Retinal pigment epithelial cell (primary cell): ENCODE data around the gene PF4V1.

Source experiments
- DNase-seq: peaks from one replicate; pipeline ENCODE4 v3.0.0-alpha.2; 2010; ENCODE audit warnings: low read depth
- H3K4me3 ChIP-seq: 2 replicates; pipeline ENCODE4 v1.5.1; 2011; ENCODE audit warnings: mild to moderate bottlenecking, low read length, control low read depth, moderate library complexity
- TF ChIP-seq, protein P1 (sequence below): conservative IDR thresholded peaks from 2 replicates; pipeline ENCODE4 v1.5.1; 2011; ENCODE audit warnings: low read depth, low read length, control low read depth, inconsistent platforms

PF4V1 gene

DNA sequence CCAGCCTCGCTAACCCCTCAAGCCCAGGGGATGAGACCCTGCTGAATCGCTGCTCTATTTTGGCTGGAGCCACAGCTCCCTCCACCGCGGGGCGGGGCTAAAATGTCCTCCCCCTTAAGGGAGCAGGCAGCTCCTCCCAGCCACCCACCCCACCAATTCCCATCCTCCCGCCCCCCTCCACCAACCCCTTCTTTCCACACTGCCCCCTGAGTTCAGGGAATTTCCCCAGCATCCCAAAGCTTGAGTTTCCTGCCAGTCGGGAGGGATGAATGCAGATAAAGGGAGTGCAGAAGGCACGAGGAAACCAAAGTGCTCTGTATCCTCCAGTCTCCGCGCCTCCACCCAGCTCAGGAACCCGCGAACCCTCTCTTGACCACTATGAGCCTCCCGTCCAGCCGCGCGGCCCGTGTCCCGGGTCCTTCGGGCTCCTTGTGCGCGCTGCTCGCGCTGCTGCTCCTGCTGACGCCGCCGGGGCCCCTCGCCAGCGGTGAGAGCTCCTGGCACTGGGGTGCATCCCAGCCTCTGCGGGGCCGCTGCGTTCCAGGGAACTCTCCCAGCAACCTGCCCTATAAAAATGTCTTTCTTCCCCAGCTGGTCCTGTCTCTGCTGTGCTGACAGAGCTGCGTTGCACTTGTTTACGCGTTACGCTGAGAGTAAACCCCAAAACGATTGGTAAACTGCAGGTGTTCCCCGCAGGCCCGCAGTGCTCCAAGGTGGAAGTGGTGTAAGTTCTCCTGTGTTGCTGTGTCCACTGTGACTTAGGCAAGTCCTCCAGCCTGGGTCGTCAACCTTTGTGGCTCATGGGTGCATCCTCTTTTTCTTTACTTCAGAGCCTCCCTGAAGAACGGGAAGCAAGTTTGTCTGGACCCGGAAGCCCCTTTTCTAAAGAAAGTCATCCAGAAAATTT, 16.5 kb upstream of the PF4V1 start, which contains the start of gene CXCL6:
CXCL6 (plus strand) TSS at position 306 of the 907 bp plus-strand sequence; CDS start at position 379, 73 bp downstream.
- DNase-seq = no peak
- H3K4me3 ChIP-seq = peak within 1 kb of the TSS; percentile 52
- TF ChIP-seq, protein P1, sequence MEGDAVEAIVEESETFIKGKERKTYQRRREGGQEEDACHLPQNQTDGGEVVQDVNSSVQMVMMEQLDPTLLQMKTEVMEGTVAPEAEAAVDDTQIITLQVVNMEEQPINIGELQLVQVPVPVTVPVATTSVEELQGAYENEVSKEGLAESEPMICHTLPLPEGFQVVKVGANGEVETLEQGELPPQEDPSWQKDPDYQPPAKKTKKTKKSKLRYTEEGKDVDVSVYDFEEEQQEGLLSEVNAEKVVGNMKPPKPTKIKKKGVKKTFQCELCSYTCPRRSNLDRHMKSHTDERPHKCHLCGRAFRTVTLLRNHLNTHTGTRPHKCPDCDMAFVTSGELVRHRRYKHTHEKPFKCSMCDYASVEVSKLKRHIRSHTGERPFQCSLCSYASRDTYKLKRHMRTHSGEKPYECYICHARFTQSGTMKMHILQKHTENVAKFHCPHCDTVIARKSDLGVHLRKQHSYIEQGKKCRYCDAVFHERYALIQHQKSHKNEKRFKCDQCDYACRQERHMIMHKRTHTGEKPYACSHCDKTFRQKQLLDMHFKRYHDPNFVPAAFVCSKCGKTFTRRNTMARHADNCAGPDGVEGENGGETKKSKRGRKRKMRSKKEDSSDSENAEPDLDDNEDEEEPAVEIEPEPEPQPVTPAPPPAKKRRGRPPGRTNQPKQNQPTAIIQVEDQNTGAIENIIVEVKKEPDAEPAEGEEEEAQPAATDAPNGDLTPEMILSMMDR = no peak

DNA sequence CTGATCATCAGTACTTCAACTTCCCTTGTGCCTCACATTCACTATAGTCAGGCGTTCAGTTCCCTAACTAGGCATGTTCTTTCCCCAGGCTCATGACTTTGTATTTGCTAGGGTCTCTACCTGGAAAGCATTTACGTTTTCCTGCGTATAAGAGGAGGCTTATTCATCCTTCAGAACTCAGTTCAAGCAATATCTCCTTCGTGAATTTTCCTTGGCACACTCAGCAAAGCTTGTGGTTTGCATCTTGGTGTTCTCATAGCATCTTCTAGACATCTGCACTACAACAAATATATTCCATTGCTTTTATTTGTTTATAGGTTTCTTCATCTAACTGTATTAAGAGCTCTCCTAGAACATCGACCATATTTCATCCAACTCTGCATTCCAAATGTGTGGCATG, 14.0 kb upstream of the PF4V1 start:
- no peak for DNase-seq
- no peak overlapping the region for H3K4me3 ChIP-seq
- TF ChIP-seq, protein P1 = no peak

DNA sequence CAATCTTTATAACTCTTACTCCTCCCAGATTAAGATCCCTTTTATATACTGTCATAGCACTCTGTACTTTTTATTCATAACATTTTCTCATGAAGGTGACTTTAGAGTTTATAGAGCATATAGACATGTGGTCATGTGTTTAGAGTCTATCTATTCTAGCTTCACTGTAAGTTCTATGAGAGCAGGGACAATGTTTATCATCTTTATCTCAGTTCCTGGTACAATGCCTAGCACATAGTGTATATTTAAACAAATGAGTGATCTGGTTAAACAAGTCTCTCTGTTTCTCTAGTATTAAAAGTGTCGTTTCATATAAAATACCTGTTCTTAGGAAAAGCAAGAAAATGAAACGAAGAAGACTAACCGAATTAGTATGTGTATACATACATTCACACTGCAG, 13.4 kb upstream of the PF4V1 start:
- DNase-seq = no peak
- H3K4me3 ChIP-seq = no peak overlapping the region
- TF ChIP-seq, protein P1 = no peak

DNA sequence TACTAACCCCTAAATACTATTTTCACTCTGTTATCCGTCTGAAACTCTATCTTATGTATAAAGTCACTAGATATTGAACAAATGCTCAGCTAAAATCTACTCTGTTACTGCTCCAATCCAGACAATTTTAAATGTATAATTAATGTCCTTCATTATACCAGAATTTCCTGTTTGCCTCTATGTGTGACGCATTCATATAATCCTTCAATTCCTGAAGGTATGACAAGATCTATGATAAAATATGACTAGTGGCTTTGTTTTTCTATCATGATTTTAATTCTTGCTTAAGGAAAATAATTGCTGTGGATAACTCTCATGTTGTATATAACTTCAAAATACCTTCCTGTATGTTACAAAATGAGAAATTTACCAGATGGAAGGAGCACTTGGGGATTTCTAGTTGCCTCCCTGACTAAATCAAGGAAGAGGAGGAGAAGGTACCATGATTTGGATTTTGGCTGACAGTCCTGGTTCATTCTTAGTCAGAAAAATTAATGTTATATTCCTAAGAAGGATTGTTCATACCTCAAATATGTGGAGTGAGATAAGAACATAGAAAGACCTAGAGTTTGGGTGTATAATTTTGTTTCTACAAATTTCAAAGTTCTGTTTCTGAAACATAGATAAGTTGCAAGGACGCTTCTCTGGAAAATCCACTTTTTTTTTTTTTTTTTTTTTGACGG, 11.7 kb upstream of the PF4V1 start:
- TF ChIP-seq, protein P1 = no peak
- H3K4me3 ChIP-seq = no peak overlapping the region
- DNase-seq = no peak

DNA sequence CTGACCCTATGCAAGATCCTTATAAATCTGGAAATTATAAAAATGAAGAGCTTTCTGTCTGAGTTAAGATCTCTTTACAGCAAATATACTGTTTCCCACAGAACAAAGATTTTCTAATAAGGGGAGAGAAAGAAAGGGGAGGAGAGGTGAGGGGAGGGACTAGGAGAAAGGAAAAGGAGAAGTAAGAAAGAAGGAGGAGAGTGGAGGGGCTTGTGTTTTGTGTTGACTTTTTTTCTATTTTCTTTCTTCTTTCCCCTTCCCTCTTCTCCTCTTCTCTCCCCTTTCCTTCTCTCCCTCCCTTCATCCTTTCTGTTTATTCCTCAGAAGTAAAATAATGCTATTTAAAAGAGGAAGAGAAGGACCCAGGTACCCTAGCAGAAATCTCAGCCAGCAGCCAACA, 10.4 kb upstream of the PF4V1 start:
- no peak overlapping the region for H3K4me3 ChIP-seq
- TF ChIP-seq, protein P1 = no peak
- DNase-seq = no peak

DNA sequence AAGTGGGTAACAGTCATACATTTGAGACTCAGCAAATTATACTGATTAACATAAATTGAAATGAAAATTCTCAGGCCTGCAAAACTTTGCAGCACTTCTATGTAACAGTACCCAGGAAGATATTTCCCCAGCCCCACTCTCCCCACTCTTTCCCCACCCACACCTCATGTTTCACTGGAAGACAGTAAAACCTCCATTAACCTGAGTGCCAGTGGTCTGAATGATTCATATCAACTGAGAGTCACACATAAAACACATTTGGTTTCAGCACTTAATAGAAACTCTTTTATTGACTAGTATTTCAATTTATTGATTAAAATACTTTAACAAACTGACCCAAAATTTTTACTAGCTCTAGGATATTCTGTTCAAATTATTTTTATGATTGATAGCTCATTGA, 9.7 kb upstream of the PF4V1 start:
- no peak for DNase-seq
- H3K4me3 ChIP-seq = no peak overlapping the region

More for the DNA sequence above, 9.7 kb upstream of the PF4V1 start:
- TF ChIP-seq, protein P1 = no peak
